GM21529 (cell line): Measurements from ENCODE around the gene SGPP2.
"Not testable (repeated sequence)": the region's sequence is repeated elsewhere in the genome, so short reads cannot be mapped to it uniquely, and the experiment has no call there.

Experiments
- ATAC-seq: cut with Tn5 transposase; IDR thresholded peaks from one replicate; pipeline ENCODE4 v1.9.1; 2021; ENCODE audit not compliant: unreplicated experiment

Gene SGPP2, protein sequence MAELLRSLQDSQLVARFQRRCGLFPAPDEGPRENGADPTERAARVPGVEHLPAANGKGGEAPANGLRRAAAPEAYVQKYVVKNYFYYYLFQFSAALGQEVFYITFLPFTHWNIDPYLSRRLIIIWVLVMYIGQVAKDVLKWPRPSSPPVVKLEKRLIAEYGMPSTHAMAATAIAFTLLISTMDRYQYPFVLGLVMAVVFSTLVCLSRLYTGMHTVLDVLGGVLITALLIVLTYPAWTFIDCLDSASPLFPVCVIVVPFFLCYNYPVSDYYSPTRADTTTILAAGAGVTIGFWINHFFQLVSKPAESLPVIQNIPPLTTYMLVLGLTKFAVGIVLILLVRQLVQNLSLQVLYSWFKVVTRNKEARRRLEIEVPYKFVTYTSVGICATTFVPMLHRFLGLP

DNA sequence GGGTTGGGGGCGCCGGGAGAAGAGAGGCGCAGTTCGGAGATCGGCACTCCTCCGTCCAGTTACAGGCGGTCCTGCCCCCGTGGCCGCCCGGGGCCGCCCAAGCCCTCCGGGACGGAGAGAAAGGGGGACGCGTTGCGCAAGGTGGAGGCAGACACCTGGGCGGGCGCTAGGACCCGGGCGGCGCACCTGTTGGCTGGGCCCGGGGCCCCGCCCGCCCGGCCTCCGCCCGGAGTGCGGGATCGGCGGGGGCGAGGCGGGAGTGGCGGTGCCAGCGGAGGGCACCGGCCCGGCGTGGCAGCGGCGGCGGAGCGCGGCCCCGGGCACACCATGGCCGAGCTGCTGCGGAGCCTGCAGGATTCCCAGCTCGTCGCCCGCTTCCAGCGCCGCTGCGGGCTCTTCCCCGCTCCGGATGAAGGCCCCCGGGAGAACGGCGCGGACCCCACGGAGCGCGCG lies at the start of gene SGPP2:
TSS of gene SGPP2 (plus strand) at position 268 of the 453 bp plus-strand sequence. CDS start at position 328, 60 bp downstream.
- ATAC-seq, result peak; percentile 28

DNA sequence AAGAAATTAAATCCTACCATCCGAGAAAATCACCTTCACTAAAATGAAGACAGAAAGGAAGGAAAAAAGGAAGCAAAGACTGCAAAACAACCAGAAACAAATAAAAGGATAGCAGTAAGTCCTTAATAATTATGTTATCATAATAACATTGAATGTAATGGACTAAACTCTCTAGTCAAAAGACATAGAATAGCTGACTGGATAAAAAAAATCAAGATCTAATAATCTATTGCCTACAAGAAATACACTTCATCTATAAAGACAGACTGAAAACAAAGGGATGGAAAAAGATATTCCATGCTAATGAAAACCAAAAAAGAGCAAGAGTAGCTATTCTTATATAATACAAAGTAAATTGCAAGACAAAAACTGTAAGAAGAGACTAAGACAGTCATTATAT lies 48.5 kb upstream of the SGPP2 start:
- ATAC-seq, result no peak

DNA sequence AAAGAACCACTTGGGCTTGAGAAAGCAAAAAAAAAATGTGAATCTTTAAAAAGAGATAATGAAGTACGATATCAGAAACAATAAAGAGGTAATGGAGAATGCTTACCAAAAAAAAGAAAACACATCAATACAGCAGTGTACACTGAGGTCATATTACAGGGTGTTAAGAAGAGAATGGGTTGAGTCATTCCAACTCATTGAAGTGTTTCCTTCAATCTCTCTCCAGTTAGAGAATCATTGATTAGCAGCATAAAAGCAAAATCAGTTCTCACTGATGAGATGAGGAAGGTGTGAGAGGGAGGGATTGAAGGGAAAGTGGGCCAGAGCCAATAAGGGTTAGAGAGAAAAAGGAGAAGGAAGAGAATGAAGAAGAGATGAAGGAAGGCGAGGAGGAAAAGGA lies 43.9 kb upstream of the SGPP2 start:
- ATAC-seq, result no peak

DNA sequence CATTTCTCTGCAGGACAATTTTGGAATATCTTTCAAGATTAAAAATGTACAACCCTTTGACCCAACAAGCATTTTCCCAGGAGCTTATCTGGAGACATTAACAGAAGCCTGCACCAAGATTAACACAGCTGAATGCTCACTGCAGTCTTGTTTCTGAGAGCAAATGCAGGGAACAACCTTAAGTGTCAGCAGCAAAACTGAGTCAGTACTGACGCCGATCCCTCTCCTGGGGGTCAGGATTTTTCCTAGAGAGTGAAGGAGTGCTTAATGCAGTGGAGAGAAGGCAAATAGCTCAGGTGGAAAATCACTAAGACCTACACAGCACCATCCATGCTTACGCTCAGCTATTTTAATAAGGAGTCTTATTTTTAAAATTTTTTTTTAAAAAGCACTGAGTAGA lies 42.8 kb upstream of the SGPP2 start:
- no peak for ATAC-seq

DNA sequence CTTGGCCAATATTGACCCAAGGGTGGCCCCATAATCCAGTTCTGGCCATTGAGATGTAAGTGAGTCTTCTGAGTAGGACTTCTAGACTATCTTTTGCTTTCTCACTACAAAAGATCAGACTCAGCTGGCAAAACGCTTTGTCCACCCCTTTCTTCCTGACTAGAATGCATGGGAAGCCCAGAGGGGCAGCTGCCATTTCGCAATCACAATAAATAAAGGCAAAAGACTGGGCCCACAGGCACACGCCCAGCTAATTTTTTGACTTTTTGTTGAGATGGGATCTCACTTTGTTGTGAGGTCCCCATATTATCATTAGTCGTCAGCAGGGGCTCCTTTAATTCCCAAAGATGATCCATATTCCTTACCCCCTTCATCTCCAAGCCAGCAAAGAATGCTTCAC lies 41.1 kb upstream of the SGPP2 start:
- no peak for ATAC-seq

DNA sequence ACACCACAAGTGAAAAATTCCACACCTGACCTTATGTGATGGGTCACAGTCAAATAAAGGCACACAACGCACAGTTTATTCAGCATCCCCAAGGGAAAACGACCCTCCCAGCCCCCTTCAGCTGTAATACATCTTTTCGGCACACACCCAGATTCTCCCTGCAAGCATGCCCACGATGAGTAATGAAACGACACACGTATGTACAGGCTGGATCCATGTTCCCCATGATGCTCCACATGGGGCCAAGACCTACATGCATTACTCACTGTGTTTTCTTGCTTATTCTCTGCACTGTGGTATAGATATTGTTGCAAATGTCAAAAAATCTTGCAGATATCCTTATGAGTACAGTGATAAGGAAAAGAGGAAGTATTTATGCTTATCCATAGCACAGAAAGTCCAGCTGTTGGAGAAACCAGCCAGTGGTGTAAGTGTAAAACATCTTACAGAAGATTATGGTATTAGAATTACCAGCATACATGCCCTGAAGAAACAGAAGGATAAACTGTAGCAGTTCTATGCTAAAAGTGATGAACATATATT lies 32.5 kb upstream of the SGPP2 start:
- ATAC-seq, result no peak

DNA sequence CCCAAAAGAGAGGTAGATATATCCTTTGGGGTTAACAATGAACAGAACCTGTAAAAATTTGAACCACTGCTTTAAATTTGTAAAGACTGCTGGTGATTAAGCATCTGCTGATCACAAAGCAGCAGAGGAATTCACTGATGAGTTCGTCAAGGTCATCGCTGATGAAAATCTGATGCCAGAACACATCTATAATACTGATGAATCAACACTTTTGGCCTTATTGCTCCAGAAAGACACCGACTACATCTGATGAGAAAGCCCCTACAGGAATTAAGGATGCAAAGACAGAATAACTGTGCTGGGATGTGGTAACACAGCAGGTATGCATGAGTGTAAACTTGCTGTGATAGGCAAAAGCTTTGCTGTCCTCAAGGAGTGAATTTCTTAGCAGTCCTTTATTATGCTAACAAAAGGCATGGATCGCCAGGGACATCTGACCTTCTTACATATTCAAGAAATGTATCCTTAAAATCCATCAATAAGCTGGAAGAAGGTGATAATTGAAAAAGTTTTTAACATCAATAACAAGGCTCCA lies 30.5 kb upstream of the SGPP2 start:
- no peak for ATAC-seq

DNA sequence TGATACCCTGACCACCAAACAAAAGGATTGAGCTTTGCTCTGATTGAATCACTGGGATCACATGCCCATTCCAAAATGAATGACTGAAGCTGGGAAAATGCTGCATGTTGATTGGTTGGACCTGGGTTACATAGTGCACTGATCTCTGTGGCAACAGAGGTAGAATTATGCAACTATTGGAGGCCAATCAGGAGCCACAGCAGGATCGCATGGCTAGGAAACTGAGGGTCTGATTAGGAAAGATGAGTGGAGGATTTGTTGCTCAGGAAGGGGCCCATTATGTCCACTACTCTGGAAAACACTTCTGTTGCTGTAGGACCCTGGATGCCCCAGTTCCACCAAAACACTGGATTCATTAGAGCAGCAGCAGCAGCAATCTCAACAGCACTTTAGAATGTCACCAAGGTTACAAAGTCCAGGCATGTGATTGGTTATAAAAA lies 25.9 kb upstream of the SGPP2 start:
- ATAC-seq, result no peak

DNA sequence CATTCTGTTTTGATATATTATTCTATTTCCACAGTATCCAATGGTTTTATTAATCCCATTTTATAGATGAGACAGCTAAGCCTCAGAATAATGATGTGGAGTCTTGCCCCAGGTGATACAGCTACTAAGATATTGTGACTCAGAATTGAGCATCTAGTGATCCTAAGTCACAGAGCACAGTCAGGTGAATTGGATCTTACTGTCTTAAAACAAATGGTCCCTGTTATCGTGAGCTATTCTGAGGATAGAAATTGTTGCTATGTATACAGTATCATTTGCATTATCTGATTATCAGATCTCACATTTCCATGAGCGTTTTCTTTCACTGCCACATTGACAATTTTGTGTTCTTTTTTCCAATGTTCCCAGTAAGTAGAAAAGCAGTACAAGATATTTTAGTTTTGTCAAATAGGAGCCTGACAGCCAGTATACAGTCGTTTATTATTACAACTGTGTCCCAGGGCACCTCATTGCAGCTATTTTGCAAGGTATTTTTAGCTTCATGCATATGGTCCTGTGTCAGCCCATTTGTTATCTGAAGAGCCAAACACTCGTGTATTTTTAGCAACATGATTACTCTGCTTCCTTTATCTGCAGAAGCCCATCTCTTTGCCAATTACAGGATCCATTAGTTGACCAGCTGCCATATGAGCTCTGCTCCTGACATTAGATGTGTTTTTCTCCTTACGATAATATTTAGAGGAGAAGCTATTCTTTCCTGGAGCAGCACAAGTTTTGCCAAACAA lies 25.1 kb upstream of the SGPP2 start:
- no peak for ATAC-seq

DNA sequence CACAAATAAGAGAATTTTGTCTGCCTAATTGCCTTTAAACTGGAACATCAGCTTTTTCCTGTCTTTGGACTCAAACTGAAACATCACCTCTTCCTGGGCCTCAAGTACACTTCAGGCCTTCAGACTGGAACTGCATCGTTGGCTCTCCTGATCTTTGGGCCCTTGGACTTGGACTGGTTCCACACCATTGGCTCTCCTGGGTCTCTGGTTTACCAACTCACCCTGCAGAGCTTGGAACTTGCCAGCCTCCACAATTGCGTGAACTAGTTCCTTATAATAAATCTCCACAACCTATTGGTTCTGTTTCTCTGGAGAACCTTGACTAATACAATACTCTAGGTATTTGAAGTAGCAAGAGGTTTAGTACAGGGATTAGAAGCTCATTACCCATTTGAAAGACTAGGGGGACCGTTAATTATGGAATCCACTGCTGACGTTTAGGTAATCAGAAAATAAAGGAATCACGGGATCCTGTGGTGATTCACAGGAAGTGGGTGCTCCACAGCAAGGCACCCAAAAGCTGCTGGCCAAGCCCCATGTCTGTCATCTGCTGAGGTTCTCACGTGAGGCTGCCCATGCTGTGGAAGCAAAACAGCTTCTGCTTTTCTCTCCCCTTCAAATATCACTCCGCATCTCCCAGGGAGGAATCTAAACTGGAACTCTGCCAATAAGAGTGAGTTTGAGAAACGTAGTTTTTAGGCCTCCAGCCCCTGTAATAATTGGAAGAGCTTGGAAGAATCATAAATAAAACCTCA lies 20.0 kb upstream of the SGPP2 start:
- no peak for ATAC-seq

DNA sequence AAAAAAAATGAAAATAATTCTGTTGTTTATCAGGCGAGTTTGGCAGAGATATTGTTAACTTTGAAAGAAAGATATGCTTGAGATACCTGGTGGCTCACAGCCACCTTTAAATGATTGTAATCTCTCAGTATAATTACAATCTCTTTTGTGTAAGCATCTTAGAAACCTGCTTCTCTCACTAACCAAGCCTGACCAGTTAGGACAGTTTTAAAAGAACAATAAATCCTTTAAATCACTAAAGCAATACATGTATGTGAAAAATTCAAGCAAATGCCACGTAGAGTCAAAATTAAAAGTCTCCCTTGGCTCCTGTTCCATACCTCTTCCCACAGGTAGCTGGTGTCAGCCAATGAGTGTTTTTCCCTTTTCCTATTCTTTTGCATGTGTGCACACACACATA lies 15.7 kb upstream of the SGPP2 start:
- no peak for ATAC-seq

DNA sequence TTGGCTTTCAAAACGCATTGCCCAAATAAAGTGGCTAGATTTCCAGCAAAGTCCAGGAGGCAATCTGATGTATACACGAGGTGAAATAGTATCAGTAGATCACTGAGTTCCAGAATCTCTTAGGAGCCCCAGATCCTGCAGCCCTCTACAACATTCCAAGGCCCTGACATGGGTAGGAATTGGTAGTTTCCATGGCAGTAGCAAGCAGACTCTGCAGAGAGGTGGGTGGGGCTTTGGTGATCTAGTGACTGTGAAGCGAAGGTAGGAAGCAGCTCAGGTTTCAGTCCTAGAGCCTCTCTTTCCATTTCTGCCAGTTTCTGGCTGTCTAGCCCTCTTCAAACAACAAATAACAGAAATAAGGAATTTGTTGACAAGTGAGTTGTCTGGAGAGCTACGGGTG lies 13.8 kb upstream of the SGPP2 start:
- ATAC-seq, result no peak

DNA sequence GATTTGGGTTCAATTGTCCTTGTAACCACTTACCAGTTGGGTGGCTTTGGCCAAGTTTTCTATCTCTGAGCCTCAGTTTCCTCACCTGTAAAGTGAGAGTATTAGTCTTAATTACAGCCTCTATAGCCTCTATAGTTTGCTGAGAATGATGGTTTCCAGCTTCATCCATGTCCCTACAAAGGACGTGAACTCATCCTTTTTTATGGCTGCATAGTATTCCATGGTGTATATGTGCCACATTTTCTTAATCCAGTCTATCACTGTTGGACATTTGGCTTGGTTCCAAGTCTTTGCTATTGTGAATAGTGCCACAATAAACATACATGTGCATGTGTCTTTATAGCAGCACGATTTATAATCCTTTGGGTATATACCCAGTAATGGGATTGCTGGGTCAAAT lies 12.0 kb upstream of the SGPP2 start:
- ATAC-seq, result not testable (repeated sequence)

DNA sequence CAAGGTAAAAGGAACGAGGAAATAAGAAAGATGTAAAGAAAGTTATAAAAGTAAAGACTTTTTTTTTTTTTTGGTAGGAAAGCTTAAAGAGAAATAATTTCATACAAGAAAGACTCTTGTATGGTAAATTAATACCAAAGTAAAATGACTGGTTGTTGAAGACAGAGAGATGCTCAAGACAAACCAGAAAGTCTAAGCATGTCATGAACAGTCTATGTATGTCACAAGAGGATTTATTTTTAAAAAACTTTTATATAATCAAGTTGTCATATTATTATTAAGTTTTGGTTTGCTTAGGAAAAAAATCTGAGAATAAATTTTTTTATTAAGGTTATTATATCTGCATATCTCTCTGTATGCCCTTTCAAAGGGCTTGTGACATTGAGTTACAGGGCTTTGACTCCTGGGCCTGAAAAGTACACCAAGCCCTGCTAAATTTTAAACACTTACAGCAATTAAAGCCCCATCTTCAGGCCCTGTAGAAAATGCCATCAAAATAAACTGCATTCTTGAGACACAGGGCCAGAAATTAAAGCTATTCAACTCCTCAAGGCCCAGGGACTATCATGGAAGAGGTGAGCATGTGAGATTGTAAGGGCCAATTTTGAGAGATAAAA lies 10.9 kb upstream of the SGPP2 start:
- no peak for ATAC-seq

DNA sequence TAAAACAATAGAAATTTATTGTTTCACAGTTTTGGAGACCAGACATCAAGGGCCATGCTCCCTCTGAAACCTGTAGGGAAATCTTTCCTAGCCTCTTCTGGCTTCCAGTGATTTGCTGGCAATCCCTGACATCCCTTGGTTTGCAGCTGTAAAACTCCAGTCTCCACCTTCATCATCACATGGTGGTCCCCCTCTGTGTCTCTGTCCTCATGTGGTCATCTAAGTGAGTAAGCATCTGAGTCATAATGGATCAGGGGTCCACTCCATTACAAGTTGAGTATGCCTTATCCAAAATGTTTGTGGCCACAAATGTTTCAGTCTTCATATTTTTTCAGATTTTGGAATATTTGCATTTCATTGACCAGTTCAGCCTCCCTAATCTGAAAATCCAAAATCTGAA lies 5.6 kb upstream of the SGPP2 start:
- no peak for ATAC-seq

DNA sequence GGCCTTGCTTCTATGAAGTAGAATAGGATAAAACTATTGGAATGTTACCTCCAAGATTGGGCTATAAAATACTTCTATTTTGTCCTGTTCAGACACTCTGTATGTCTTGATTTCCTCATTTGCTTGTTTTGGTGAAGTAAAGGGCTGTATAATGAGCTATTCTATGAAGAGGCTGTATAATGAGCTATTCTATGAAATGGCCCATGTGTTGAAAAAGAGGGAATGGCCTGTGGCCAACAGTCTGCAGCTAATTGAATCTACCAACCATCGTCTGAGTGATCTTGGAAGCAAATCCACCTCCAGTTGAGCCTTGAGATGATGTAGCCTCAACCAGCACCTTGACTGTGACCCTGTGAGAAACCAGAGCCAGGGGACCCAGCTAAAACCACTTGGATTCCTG lies 3.8 kb upstream of the SGPP2 start:
- no peak for ATAC-seq

DNA sequence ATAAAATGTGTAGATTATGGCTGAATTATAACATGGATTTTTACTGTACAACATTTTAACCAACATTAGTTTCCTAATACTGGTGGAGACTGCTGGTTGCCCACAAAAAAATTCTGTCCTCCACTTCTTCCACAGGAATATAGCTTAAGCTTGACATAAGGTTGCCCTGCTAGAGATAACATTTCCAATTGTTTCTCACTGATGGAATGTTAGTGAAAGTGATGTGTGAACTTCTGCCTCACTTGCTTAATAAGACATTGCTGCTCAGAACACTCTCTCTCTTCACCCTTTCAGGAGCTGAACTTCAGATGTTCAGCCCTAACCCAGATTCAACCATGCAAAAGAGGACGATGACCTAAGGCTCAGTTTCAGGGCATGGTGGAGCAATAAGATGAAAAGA lies 2.7 kb upstream of the SGPP2 start:
- ATAC-seq, result no peak

DNA sequence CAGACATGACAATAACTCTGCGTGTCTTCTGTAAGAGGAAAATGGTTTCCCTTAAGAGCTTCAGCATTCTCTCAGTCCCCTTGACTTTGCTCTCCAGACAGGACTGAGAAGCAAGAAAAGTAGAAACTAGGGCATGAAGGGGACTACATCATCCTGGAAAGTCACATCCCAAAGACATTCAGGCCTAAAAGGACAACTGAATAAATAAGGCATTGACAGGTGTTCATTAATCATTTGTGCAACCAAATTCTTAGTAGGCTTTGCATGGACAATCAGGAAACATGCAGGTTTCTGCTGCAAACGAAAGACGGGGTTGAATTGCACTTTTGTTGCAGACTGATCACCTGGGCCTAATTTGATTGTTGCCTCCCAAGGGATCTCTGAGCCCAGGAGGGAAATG lies 1.2 kb upstream of the SGPP2 start:
- no peak for ATAC-seq

DNA sequence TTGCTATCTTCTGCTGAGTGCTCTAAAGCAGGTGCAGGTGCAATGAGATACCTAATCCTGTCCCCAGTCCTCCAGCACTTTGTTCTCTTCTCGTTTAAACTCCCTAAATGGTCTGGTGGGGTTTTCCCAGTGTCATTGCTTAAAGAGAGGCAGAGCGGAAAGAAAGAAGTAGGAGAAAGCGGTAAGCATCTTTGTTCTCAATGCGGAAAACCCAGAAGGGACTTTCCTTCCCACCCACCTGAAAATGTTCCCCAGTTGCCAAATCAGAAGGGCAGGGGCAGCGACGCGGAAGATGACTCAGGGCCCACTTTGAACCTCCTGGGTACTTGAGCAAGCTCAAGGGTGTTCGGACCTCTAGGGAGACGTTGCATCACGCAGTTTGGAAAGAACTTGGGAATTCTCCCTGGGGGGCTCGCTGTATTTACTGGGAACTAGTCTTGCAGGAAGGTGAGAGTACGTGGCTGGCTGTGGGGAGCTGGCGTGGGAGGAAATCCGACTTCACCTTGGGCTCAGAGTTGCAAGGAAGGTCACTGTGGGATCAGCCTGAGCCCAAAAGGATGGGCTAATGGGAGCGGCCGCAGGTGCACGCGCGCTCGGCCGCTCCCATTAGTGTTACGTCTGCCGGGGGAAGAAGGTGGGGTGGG lies 589 bp upstream of the SGPP2 start:
- ATAC-seq, result peak; percentile 40
